GM12878 (cell line): ENCODE data around the gene AK8.

Experiments used
- BCL11A ChIP-seq: IDR thresholded peaks from 2 replicates; pipeline ENCODE4 v1.6.1; 2011; ENCODE audit warnings: low read depth, low read length
- EP300 ChIP-seq, 2 experiments: fragments of 150-350 bp in 1 of 2; IDR thresholded peaks; 2 replicates each; pipeline ENCODE4 v1.6.1; 2011 to 2012; ENCODE audit warnings: low read depth in 2 of 2, low read length in 2 of 2, borderline replicate concordance in 1 of 2, improper control_type of control experiment in 1 of 2, inconsistent platforms in 1 of 2; ENCODE audit not compliant: control insufficient read depth in 1 of 2
- EZH2 ChIP-seq: IDR thresholded peaks from 2 replicates; pipeline ENCODE4 v1.6.1; 2012; ENCODE audit warnings: low read depth, mild to moderate bottlenecking, control low read depth, inconsistent platforms, low read length, borderline replicate concordance; ENCODE audit not compliant: control insufficient read depth
- FOXM1 ChIP-seq: IDR thresholded peaks from 2 replicates; pipeline ENCODE4 v1.6.1; 2012; ENCODE audit warnings: low read depth, mild to moderate bottlenecking, inconsistent platforms, low read length, moderate library complexity
- HCFC1 ChIP-seq: fragments of 150-350 bp; IDR thresholded peaks from 2 replicates; pipeline ENCODE4 v1.6.1; 2014; ENCODE audit warnings: low read length
- JUND ChIP-seq: IDR thresholded peaks from 2 replicates; pipeline ENCODE4 v1.6.1; 2012; ENCODE audit warnings: low read depth, mild to moderate bottlenecking, low read length, improper control_type of control experiment, moderate library complexity
- MXI1 ChIP-seq: fragments of 150-350 bp; IDR thresholded peaks from 2 replicates; pipeline ENCODE4 v1.6.1; 2011; ENCODE audit warnings: low read depth, mild to moderate bottlenecking, inconsistent platforms, low read length, improper control_type of control experiment
- POLR2AphosphoS5 ChIP-seq: IDR thresholded peaks from 2 replicates; pipeline ENCODE4 v1.6.1; 2011; ENCODE audit warnings: mild to moderate bottlenecking, low read length, inconsistent platforms
- SMAD5 ChIP-seq: IDR thresholded peaks from 2 replicates; pipeline ENCODE4 v1.6.1; 2016; ENCODE audit warnings: antibody characterized with exemption, low read depth
- SPI1 ChIP-seq: IDR thresholded peaks from 2 replicates; pipeline ENCODE4 v1.6.1; 2011; ENCODE audit warnings: low read depth, mild to moderate bottlenecking, low read length, moderate library complexity, borderline replicate concordance; ENCODE audit not compliant: insufficient read depth
- TF ChIP-seq, protein P1 (sequence below): IDR thresholded peaks from 2 replicates; pipeline ENCODE4 v1.6.1; 2011; ENCODE audit warnings: low read depth, low read length, improper control_type of control experiment, borderline replicate concordance
- TF ChIP-seq, protein P2 (sequence below), 3 experiments: IDR thresholded peaks in 2 of 3; conservative IDR thresholded peaks in 1 of 3; 2 replicates each; pipeline ENCODE4 v1.5.1; 2011; ENCODE audit warnings: low read depth in 3 of 3, low read length in 3 of 3, mild to moderate bottlenecking in 3 of 3, control low read depth in 2 of 3, moderate library complexity in 2 of 3, inconsistent platforms in 1 of 3, mixed read lengths in 1 of 3; ENCODE audit not compliant: control insufficient read depth in 2 of 3, insufficient read depth in 1 of 3; ENCODE audit errors: extremely low read depth in 1 of 3

DNA sequence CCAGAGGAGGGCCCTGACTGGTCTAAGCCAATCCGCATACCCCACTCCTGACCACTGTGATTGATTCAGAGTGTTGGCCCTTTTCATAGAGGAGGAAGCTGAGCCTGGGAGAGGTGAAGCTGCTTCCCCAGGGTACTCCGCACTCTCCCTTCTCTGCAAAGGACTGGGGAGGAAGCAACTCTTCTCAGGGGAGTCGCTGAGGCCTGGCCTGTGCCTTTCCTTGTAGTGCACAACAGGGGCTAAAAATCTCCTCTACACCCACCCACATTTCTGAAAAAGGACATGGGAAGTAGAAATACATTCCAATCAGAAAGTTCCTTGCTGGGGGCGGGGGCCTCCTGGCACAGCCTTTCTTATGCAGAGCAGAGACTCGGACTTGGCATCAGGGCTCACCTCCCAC is 22.2 kb downstream of the AK8 start:
- TF ChIP-seq HCFC1 (no peak), SMAD5 (no peak), EZH2 (no peak), POLR2AphosphoS5 (no peak), FOXM1 (no peak), EP300 (IDR thresholded peaks at IDR 0.05; ENCODE audit: borderline replicate concordance in 1 of 2, control insufficient read depth in 1 of 2, low read depth in 2 of 2, low read length in 2 of 2) (no peak), SPI1 (no peak), JUND (no peak), BCL11A (no peak), MXI1 (no peak)
- TF ChIP-seq, protein P1, sequence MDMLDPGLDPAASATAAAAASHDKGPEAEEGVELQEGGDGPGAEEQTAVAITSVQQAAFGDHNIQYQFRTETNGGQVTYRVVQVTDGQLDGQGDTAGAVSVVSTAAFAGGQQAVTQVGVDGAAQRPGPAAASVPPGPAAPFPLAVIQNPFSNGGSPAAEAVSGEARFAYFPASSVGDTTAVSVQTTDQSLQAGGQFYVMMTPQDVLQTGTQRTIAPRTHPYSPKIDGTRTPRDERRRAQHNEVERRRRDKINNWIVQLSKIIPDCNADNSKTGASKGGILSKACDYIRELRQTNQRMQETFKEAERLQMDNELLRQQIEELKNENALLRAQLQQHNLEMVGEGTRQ: no peak
- TF ChIP-seq, protein P2, sequence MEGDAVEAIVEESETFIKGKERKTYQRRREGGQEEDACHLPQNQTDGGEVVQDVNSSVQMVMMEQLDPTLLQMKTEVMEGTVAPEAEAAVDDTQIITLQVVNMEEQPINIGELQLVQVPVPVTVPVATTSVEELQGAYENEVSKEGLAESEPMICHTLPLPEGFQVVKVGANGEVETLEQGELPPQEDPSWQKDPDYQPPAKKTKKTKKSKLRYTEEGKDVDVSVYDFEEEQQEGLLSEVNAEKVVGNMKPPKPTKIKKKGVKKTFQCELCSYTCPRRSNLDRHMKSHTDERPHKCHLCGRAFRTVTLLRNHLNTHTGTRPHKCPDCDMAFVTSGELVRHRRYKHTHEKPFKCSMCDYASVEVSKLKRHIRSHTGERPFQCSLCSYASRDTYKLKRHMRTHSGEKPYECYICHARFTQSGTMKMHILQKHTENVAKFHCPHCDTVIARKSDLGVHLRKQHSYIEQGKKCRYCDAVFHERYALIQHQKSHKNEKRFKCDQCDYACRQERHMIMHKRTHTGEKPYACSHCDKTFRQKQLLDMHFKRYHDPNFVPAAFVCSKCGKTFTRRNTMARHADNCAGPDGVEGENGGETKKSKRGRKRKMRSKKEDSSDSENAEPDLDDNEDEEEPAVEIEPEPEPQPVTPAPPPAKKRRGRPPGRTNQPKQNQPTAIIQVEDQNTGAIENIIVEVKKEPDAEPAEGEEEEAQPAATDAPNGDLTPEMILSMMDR (IDR thresholded peaks at IDR 0.05 in 2 of 3, conservative IDR thresholded peaks at IDR 0.05 in 1 of 3; ENCODE audit: control insufficient read depth in 2 of 3, extremely low read depth in 1 of 3, insufficient read depth in 1 of 3, low read depth in 3 of 3, low read length in 3 of 3): no peak
